NOMO-1 treated with dmso at 0.1 percent for 144 hours (cell line): ENCODE measurements around the gene NDUFAF2.
"Not testable (repeated sequence)": the region's sequence is repeated elsewhere in the genome, so short reads cannot be mapped to it uniquely, and the experiment has no call there.

Experiments
- DNase-seq: peaks from one replicate; lab custom pipeline; 2025; ENCODE audit not compliant: unreplicated experiment; lab: John Stamatoyannopoulos, UW

NDUFAF2 gene

DNA sequence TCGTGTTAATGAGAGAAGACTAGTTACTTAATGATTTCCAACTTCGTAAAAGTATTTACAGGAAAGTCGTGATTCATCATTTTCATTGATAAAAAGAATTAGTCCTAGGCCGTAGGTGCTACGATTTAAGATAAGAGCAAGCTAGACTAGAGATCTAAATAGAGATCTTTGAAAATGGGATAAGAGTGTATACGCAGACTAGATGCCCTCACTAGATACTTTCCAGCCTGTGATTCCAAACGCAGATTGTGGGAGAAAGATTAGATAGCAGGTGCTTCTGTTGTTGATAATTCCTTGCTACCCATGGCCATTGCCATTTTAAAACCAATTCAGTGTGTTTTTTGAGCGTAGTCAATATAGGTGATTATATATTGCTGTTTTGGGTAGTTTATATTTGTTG is 223.9 kb downstream of the NDUFAF2 start:
- no peak for DNase-seq

DNA sequence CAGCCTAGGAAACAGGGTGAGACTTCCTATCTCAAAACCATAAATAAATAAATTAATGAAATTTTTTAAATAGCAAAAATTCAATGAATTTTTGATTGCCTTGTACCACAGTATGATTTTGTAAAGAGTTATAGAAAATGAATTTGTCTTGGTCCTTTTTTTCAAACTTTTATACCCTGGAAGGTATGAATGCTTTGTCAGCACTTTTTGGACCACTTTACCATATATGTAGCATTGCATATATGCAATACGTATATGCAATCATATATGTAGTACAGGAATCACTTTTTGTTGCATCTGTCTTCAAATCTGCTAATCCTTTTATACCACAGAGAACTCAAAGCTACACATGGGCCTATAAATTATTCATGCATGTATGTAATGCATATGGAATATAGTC is 226.5 kb downstream of the NDUFAF2 start:
- DNase-seq, result no peak

DNA sequence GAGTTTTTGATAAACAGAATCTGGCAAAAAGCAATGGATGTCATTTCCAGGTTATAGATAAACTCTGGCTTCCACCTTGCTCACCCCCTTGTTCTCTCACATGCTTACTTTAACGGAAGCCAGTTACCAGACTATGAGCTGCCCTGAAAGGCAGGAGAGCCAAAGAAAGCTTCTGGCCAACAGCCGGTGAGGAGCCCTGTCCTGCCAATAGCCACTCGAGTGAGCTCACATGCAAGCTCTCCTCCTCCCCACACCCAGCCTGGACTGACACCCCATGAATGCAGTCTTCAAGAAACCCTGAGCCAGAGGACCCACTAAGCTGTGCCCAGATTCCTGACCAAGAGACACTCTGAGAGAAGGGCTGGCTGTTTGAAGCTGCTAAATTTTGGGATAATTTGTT is 231.6 kb downstream of the NDUFAF2 start:
- DNase-seq, result no peak

DNA sequence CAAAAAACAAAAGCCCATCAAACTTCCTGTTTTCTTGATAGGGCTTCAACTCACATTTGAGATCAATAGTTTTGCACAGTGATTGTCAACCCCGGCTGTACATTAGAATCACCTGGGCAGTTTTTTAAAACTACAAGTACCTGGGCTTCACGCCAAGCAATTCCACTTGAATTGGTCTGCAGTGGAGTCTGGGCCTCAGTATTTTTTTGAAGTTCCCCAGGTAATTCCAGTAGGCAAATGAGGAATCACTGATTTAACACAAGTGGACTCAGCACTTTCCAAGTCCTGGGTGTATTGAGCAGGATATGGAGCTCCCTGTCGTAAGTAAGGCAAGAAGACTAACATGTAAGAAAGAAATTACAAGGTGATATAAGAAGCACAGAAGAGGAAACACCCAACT is 232.1 kb downstream of the NDUFAF2 start:
- no peak for DNase-seq

DNA sequence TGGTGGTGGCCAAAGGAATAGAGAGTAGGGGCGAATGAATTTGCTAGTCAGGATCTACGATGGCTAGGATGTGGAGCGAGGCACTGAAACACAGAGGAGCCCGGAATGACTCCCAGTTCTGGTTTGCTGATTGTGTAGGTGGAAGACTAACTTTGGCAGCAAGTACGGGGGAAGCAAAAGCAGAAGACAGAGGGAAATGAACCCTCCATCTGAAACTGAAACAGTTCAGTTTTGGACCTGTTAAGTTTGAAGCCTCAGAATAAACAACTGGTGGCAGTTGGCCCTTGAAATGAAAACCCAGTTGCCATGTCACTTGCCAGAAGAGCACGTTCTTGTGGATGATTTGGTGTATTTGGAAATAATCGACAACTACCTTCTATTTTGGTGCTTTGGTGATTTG is 232.7 kb downstream of the NDUFAF2 start:
- DNase-seq, result no peak

- DNase-seq, result no peak
Observed at GRCh38 chr5:61178702-61179101, 233.7 kb downstream of the NDUFAF2 start.

- DNase-seq, result no peak
Observed at GRCh38 chr5:61180886-61181285, 235.9 kb downstream of the NDUFAF2 start.

- no peak for DNase-seq
Observed at GRCh38 chr5:61182449-61182848, 237.4 kb downstream of the NDUFAF2 start.

DNA sequence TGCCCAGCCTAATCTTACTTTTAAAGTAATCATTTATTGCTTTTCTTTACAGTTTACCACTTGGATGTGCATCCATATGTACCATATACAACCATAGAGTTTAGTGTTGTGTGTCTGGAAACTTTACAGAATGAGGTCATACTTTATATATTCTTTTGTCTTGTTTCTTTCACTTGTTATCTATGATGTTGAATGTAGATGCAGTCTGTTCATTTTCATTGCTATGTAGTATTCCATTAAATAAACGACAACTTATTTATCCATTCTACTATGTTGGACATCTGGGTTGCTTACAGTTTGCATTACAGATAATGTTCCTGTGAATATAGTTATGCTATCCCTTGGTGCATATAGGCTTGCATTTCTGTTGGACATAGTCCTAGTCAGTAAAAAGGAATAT is 238.5 kb downstream of the NDUFAF2 start:
- DNase-seq, result no peak

GRCh38 chr5:61184708-61185107 is 239.7 kb downstream of the NDUFAF2 start:
- no peak for DNase-seq

DNA sequence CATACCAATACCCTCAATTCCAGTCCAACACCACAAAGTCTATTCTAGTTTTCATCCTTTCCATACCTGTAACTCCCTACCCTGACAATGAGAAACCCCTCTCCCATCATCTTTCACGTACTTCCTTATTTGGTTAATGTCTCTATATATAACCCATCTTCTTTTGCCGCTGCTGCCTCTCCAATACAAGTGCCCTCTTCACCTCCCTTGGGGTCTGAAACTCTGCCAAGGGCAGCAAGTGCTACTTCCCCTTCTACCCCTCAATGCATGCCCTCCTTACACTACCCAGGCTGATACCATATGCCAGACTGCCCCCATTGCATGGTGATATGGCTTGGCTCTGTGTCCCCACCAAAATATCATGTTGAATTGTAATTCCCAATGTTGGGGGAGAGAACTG is 241.6 kb downstream of the NDUFAF2 start:
- DNase-seq, result no peak

- not testable (repeated sequence) for DNase-seq
Observed at GRCh38 chr5:61187352-61187751, 242.3 kb downstream of the NDUFAF2 start.

GRCh38 chr5:61187826-61188225 is 242.8 kb downstream of the NDUFAF2 start:
- DNase-seq, result not testable (repeated sequence)

DNA sequence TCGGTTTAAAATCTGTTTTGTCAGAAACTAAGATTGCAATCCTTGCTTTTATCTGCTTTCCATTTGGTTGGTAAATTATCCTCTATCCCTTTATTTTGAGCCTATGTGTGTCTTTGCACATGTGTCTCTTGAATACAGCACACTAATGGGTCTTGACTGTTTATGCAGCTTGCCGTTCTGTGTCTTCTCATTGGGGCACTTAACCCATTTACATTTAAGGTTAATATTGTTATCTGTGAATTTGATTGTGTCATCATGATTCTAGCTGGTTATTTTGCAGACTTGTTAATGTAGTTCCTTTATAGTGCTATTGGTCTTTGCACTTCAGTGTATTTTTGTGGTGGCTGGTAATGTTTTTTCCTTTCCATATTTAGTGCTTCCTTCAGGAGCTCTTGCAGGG is 253.6 kb downstream of the NDUFAF2 start:
- DNase-seq, result no peak

DNA sequence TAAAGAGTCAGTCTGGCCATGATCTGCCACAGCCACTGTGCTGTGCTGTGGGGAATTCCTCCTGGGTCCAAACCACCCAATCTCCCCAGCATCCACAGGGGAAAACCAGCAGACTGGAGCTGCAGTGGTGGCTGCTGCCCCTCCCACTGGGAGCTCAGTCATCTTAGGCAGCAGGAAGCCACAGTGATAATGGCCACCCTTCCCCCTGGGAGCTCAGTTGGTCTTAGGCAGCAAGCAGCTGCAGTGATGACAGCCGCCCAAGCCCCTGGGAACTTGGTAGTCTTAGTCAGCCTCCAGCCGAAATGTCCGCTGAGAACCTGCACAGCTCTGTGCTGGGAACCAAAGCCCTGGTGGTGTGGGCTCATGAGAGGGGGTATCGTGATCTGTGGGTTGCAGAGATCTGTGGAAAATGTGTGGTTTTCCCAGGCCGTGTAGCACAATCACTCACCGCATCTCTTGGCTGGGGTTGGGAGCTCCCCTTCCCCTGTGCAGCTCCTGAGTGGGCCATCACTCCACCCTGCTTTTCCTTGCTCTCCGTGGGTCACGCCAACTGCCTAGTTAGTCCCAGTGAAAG is 255.7 kb downstream of the NDUFAF2 start:
- DNase-seq, result no peak

DNA sequence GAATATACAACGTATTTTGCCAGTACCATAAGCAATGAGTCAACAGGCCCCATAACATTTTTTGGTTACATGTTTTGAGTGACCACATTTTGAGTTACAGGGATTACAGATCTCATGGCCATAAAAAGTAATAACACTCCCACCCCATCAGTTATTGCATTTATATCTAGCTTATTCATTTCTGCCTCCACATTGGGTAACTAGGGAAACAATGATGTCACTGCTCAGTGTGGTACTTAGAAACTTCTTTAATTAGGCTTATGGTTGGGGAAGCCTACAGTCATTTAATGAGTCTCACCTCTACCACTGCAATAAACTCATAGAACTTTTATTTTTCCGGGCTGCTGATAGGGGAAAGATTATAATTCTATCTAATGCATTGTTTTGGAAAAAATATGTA is 257.2 kb downstream of the NDUFAF2 start:
- no peak for DNase-seq
